KOPT-K1 (cell line): ENCODE data around the gene DDX1.

Source experiments
- H3K27ac ChIP-seq: fragments of 200-600 bp; sonication (generic); 2 replicates; pipeline ENCODE4 v1.5.1; 2016; ENCODE audit warnings: antibody characterized with exemption, mild to moderate bottlenecking, low read depth, low read length; ENCODE audit not compliant: poor library complexity, severe bottlenecking
- H3K36me3 ChIP-seq: fragments of 200-600 bp; sonication (generic); 2 replicates; pipeline ENCODE4 v1.5.1; 2017; ENCODE audit warnings: antibody characterized with exemption, mild to moderate bottlenecking, low read length, moderate library complexity; ENCODE audit not compliant: insufficient read depth
- H3K9me3 ChIP-seq: fragments of 200-600 bp; sonication (generic); 2 replicates; pipeline ENCODE4 v1.5.1; 2017; ENCODE audit warnings: antibody characterized with exemption, low read length, mild to moderate bottlenecking; ENCODE audit not compliant: insufficient read depth, poor library complexity, severe bottlenecking

Gene DDX1

DNA sequence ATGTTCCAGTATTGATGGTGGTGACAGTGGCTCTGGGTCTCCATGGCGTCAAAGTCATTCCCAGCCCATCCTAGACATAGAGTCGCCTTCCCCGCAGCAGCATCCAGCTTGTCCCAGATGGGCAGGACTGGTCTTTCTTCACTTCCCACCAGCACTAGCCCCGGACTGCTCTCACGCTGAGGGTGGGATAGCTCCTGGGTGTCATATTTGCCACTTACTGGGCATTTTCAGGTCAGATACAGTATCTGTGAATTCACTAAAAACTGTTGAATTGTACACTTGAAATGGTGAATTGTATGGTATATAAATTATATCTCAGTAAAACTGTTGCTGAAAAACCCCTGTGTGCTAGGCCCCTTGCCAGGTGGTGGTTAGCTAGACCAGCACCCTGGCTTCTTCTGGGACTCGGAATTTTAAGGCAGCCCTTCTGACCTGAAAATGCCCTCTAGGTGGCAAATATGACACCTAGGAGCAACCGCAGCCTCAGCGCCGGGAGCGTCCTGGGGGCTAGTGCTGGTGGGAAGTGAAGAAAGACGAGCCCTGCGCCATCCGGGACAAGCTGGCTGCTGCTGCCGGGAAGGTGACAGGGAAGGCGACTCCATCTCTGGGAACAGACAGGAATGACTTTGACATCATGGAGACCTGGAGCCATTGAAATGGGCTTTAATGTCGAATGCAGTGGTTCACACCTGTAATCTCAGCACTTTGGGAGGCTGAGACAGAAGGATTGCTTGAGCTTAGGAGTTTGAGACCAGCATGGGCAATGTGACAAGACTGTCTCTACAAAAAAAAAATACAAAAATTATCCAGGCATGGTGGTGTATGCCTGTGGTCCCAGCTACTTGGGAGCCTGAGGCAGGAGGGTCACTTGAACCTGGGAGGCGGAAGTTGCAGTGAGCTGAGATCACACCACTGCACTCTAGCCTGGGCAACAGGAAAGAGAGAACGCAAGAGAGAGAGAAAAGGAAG is 56.2 kb downstream of the DDX1 start:
- no peak overlapping the region for H3K27ac ChIP-seq
- H3K9me3 ChIP-seq = no peaks in the 10 kb centered on the region
- H3K36me3 ChIP-seq = no peaks in the 10 kb centered on the region

DNA sequence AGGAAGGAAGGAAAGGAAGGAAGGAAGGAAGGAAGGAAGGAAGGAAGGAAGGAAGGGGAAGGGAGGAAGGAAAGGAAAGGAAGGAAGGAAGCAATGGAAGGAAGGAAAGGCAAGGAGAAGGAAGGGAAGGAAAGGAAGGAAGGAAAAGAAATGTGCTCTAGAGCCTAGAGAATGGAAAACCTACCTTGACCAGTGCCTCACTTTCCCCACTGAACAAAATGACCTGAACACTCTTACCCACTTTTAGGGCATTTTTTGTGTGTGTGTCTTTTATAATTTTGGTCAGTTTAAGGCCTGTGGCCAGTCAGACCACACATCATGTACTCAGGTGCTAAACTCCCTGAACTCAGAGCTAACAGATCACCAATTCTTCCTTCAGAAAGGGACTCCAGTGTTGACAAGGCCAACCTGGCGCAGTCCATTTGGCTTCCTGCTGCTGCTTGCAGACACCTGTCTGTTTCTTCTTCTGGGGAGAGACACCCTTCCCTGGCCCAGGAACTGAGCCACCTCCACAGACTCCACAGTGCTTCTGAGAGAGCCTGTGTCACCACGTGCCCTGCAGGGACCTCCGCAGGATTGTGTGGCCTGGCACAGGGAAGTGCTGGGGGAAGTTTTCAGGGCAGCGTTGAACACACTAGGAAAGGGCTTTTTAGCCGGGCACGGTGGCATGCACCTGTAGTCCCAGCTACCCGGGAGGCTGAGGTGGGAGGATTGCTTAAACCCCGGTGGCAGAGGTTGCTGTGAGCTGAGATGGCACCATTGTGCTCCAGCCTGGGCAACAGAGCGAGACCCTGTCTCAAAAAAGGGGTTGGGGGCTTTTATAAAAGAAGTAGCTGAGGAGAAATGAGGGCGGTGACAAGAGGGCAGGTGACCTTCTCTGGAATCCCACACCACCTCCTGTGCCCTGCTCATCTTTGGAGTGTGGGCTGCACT is 57.2 kb downstream of the DDX1 start:
- H3K27ac ChIP-seq = no peak overlapping the region
- H3K36me3 ChIP-seq = no peaks in the 10 kb centered on the region
- H3K9me3 ChIP-seq = no peaks in the 10 kb centered on the region

DNA sequence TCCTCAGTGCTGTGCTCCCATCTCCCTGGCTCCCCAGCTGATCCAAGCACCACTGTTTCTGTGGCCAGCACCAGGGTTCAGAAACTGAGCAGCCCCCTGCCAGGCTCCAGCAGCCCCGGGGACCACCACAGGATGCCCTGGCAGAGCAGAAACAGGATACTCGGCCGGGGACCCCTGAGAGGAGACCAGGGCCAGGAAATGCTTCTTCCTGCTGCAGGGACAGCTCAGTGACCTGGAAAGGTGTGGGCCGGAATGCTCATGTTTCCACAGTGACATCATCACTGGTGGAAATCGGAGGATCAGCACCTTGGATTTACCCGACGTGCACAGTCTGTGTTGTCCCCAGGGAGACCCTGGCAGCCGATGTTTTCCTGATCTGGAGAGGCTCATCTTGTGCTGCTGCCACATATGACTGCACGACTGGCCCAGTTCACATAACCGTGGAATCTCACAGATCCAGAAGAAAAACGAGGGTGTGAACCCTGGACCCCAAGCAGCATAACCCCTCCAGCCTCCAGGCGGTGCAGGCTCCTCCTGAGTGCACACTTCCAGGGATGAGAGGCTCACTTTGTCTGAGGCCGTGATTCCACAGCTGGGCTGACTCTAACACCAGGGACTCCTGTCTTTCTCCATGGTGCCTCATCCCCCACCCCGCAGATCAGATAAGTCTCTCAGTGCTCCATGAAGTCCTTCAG is 58.0 kb downstream of the DDX1 start:
- no peaks in the 10 kb centered on the region for H3K36me3 ChIP-seq
- H3K27ac ChIP-seq = no peak overlapping the region
- H3K9me3 ChIP-seq = no peaks in the 10 kb centered on the region

DNA sequence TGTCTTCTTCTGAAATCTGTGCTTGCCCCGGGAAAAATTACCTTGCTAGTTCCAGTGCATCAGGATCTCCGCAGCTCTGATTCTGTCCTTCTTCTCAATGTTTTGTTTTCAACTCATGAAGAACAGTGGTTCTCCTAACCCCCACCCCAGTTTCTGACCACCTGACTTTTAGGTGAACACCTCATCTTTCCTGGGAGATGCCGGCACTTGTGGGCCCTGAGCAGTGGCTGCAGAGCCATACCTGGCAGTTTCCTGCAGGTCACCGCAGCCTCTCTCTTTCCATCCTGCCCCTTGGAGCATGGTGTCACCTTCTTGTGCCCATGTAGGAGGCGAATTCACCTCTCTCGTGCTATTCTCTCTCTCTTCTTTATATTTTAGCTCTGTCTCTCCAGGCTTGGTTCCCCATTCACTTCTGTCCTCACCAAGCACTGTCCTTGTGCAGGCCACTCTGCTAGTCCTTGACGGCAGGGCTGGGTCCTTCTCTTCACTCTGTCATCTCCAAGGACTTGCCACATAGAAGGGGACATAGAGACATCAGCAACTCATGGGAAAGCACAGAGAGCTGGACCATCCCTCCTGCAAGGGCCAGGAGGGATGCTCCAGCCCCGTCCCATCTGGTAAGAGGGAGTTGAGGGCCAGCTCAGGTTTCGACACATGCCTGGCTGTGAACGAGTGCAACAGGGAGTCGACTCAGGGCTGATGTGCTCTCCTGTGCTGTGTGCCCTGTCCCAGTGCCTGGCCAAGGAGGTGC is 59.1 kb downstream of the DDX1 start:
- H3K27ac ChIP-seq = no peak overlapping the region
- H3K9me3 ChIP-seq = no peaks in the 10 kb centered on the region
- no peaks in the 10 kb centered on the region for H3K36me3 ChIP-seq

DNA sequence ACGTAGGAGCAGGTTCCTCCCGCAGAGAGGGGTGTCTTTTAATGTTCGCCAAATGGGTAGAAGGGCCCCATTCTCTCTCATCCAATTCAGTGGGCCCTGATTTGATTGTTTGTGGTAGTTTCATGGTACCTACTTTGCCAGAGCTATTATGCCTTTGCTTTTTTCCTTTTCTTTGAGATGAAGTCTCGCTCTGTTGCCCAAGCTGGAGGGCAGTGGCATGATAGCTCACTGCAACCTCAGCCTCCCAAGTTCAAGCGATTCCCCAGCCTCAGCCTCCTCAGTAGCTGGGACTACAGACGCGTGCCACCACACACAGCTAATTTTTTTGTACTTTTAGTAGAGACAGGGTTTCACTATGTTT is 59.7 kb downstream of the DDX1 start:
- H3K9me3 ChIP-seq = no peaks in the 10 kb centered on the region

DNA sequence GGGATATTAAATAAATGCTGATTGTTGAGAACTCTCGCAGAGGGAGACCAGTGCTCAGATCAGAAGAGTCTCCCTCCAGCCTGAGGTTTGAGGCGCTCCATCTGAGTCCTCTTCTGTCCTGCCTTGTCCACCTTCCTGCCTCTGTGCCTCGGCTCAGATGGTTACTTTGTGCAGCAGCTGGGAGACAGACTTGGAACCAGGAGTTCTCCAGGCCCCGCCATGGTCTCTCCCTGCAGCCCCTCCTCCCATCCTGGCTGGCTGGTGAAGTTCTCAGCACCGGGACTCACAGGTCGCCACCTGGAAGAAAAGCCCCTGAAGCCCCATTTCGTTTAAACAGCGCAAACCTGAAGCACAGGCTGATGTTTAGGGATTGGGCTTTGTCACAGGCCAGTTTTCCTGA is 60.6 kb downstream of the DDX1 start:
- no peak overlapping the region for H3K27ac ChIP-seq
- H3K36me3 ChIP-seq = no peaks in the 10 kb centered on the region
- H3K9me3 ChIP-seq = no peaks in the 10 kb centered on the region

More for the DNA sequence above, 59.7 kb downstream of the DDX1 start:
- Histone ChIP-seq H3K36me3 (no peaks in the 10 kb centered on the region), H3K27ac (no peak overlapping the region)

DNA sequence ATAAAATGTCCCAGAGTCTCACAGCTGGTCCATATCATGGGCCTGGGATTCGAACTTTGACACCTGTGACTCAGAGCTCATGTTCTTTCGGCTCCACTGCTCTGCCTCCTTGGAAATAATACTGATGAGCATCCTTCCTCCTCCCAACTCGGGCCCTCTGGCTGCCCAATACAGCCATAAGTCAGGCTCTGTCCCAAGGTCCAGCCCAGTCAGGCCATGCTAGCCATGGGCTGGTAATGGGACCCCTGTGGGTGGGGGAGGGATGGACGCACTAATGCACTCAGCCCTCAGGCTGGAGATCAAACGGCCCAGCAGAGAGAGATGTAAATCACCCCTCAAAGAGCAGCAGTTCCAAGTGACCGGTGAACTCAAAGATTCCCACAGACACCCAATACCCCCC is 61.1 kb downstream of the DDX1 start:
- Histone ChIP-seq H3K27ac (no peak overlapping the region), H3K36me3 (no peaks in the 10 kb centered on the region), H3K9me3 (no peaks in the 10 kb centered on the region)

DNA sequence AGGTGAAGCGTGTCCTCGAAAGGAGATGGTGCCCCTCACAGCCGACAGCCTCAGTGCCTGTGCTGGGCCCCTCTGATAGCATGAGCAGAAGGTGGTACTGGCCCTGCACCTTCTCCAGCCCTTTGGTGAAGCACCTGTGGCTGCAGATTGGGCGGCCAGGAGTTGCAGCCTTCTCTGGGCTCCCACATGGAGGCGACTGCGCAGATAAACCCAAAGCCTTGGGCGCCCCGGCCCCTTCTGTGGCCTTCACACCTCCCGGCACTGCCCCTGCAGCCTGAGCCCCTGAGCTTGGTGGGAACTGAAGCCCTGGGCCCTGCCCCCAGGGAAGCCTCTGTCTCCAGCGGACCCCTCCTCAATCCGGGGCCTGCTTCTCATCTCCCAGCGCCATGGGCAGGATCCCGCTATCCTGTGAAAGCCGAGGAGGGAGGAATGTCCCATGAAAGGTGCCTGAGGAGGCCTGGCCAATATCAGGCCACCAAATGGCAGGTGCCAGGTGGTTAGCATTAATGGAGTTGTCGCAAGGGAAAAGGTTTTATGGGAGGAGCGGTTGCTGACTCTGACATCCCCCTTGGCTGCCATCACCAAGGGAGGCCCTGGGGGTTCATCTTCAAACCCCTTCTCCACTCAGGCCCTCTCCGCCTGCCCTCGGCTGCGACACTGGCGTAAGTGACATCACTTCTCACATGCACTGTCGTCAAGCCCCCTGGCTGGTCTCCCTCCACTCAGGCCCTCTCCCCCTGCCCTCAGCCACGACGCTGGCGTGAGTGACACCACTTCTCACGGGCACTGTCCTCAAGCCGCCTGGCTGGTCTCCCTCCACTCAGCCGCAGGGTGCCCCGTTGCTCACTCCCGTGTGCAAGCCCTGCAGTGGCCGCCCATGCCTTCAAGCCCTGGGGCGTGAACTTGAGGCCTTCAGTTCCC is 62.4 kb downstream of the DDX1 start:
- Histone ChIP-seq H3K27ac (no peak overlapping the region), H3K36me3 (no peaks in the 10 kb centered on the region), H3K9me3 (no peaks in the 10 kb centered on the region)

DNA sequence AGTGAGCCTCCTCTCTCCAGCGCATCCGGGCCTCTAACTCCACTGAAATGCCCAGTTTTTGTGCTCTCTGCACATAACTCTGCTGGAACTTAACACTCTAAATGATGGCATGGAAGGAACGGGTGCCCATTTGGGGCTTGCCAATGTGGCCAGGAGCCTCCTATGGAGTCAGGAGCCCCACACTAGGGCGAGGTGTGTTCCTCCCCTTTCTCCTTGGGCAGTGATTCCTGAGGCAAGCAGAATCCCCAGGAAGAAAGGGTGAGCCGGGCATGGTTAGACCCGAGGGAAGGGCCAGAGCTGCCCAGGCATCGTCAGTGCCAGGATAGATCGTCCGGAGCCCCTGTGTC is 63.0 kb downstream of the DDX1 start:
- Histone ChIP-seq H3K9me3 (no peaks in the 10 kb centered on the region), H3K27ac (no peak overlapping the region), H3K36me3 (no peaks in the 10 kb centered on the region)

DNA sequence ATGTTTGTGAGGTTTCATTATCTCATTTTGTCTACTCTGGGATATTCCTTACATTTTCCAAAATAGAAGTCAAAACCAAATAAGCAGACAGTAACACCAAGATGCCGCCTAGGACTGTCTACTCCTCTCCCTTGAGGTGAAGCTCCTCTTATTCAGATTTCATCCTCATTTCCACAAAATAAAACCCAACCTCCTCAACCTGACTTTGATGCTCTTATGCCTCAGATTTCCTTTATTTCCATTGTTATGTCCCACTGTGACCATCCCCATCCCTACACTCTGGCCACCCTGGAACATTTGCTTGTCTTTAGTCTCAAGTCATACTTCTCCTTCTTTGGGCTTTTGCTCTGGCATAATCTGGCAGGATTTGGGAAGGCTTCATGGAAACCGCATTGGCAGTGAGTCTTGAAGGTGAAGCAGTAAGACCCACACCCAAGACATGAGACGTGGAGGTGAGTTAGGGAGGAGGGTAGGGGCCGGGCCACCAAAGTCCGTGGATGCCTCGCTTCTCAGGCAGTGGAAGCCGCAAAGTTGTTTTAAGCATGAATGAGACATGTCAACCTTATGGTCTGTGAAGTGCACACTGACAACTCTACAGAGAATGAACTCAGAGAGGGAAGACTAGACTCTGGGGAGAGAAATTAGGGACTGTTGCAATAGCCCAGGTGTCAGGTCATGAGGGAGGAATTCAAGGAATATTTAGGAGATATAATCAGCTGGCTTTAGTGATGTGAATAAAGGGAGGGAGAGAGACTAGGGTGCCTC is 63.6 kb downstream of the DDX1 start:
- no peaks in the 10 kb centered on the region for H3K36me3 ChIP-seq
- H3K27ac ChIP-seq = no peak overlapping the region
- H3K9me3 ChIP-seq = no peaks in the 10 kb centered on the region

DNA sequence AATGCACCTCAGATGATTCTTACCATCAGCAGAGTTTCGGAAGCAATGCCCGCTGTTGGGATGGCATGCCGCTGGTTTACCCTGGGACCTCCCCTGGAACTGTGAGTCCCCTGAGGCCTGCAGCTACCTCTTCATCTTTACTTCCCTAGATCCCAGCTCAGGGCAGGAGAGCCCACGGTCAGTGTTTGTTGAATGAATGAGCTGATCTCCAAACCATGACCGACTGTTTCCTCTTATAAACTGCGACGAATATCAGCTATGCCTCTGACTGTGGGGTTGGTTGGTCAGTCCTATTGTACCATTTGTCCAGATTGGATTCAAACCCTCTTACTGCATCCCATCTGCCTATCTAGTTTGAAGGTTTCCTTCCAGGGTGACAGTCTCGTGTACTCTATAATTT is 64.4 kb downstream of the DDX1 start:
- no peak overlapping the region for H3K27ac ChIP-seq
- no peaks in the 10 kb centered on the region for H3K36me3 ChIP-seq
- H3K9me3 ChIP-seq = no peaks in the 10 kb centered on the region

DNA sequence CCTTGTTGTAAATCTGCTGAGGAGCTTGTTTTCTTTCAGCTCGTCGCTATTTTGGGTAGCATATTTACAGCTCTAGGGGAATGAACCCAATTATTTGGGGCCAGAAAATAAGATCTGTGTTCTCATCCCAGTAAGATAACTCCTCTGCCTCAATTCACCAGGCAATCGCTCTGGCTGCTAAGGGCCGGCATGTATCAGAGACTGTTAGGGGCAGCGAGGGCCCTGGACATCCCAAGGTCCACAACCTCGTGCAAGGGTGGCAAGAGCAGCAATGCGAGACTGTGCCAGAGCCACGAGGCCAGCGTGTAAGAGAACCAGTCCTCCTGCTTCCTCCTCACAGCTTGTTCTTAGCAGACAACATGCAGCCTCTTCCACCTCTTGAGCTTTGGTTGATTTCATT is 66.1 kb downstream of the DDX1 start:
- Histone ChIP-seq H3K36me3 (no peaks in the 10 kb centered on the region), H3K9me3 (no peaks in the 10 kb centered on the region), H3K27ac (no peak overlapping the region)

DNA sequence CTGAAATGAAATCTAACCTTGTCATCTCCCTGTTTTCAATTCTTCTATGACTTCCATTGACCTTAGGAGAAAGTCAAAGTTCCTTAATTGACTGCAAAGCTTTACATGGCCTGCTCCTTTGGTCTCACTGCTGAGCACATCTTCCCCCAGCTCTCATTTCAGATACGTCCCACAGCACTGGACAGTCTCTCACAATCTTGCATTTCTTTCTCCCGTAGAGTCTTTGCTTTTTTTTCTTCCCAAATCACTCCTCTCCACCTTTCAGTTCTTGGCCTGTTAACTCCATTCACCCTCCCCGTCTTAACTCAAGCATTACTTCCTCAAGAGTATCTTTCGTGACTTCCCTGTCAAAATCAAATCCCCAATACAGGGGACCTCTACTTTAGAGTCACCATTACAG is 67.2 kb downstream of the DDX1 start:
- H3K36me3 ChIP-seq = no peaks in the 10 kb centered on the region
- H3K27ac ChIP-seq = no peak overlapping the region
- no peaks in the 10 kb centered on the region for H3K9me3 ChIP-seq
